Cerebellar nuclear complex (tissue), 1 donor: ENCODE measurements around the gene SPCS2.
"Not testable (repeated sequence)": the region's sequence is repeated elsewhere in the genome, so short reads cannot be mapped to it uniquely, and the experiment has no call there.

Experiments used
- DNase-seq, 2 experiments: peaks; one replicate each; lab custom pipeline; 2025; lab: John Stamatoyannopoulos, UW

SPCS2 gene

GRCh38 chr11:74950374-74950969 lies 1.4 kb downstream of the SPCS2 start:
- DNase-seq, result no peak

GRCh38 chr11:74951226-74951625 lies 2.2 kb downstream of the SPCS2 start:
- no peak for DNase-seq

DNA sequence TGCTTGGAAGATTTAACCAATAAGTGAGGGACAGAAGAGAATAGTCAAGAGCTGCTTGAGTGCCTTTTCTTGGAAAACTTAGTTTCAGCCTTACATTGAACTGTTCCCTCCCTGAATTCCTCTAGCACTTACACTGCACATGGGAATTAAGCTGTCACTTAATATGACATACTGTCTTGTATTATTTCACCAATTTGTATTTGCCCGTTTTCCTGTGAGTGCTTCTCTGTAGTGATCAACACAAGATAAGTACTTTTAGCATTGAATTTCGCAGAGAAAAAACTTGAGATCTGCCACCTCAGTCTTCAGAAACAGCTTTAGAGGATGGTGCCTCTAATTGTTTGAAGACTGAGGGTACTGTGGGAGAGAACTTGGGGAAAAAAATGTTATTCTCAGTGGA lies 3.7 kb downstream of the SPCS2 start:
- DNase-seq, result no peak

DNA sequence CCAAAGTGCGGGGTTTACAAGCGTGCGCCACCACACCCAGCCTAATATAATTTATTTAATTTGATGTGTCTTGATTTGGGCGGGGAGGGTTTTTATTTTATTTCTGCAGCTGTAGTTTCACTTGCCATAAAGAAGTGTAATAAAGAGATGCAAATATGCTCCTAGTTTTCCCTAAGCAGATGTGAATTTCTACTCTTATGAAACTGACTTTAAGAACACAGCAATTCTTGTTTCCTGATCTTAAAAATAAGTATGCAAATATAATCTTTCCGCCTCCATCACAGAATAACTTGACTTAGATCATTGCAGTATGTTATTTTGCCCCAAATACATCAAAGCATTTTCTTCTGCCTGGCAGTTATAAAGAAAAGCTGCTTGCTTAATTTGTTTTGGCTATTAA lies 4.4 kb downstream of the SPCS2 start:
- DNase-seq, result no peak

DNA sequence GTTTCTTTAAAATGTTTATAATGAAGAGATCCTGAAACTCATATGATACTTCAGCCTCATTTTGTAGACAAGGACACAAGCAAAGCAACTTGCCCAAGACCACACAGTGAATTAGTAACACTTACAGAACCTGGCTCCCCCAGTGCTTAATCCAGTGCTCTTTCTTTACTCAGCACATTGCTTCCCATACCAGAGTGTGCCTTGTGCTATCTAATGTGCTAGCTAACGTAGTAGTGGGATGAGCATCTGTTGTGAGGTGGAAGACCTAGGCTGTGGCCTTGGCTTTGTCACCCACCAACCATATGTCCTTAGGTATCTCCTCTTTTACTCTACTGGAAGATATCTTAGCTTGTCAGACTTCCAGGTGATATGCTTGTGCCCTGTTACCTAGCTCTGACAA lies 5.1 kb downstream of the SPCS2 start:
- no peak for DNase-seq

DNA sequence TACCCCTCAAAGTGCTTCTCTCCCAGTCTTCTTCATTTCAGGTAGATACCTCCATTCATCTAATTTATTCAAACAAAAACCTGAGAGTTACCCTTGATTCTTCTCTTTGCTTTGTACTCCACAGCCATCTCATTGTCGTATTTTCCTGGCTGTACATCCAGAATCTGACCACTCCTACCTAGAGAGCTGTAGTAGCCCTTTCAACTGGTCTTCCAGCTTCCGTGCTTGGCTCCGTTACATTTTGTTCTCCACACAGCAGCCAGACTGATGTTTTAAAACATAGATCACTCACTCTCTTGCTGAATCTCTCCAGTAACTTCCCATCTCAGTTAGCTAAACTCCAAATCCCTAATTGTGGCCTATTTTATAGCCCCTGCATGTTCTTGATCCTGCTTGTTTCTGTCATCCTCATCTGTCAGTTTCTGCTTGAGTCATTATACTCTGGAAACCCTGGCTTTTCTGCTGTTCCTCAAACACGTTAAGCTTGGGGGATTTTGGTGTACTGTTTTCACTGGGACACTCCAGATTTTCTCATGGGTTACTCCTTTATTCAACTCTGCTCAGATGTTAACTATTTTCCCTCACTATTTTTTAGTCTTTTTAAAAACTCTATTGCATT lies 7.4 kb downstream of the SPCS2 start:
- no peak for DNase-seq

DNA sequence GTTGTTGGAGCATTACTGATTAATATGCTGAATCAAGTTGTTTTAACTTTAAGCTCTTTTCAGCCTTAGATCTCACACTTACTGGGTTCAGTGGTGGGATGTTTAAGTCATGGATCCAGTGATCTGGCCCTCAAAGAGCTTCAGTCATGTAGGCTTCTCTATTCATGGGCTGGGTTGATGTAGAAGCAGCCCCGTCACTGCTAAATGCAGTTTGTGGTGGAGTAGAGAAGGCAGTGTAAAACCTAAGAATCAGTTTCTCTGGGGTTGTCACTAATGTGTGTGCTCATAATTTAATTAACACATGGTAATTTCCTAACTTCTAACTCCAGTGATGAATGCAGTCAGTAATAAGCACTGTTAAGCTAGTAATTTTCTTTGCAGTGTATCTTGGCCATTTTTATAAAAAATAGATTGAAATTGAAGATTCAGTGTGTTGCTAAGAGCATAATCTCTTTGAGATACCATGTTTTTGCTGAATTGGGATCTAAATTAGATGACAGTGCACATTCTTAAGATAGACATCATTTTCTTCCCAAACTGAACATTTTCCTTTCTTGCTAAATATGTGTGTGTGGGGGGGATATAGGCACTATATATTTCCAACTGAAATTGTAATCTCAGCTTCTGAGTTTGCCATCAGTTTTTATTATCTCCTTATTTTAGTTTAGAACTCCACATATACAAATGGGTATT lies 9.0 kb downstream of the SPCS2 start:
- no peak for DNase-seq

DNA sequence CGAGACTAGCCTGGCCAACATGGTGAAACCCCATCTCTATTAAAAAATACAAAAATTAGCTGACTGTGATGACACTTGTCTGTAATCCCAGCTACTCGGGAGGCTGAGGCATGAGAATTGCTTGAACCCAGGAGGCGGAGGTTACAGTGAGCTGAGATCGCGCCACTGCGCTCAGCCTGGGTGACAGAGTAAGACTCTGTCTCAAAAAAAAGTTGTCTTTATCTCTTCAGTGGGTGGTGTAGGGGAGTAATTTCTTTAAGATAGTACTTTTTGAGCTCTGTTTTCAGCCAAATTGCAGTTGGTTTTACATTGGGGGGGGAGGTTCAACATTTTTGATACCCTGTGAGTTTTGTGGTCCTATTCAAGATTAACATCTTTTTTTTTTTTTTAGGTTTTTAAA lies 11.1 kb downstream of the SPCS2 start:
- not testable (repeated sequence) for DNase-seq

- no peak for DNase-seq
Observed at GRCh38 chr11:74966651-74967050, 17.6 kb downstream of the SPCS2 start.

- no peak for DNase-seq
Observed at GRCh38 chr11:74970852-74971395, 21.9 kb downstream of the SPCS2 start.

DNA sequence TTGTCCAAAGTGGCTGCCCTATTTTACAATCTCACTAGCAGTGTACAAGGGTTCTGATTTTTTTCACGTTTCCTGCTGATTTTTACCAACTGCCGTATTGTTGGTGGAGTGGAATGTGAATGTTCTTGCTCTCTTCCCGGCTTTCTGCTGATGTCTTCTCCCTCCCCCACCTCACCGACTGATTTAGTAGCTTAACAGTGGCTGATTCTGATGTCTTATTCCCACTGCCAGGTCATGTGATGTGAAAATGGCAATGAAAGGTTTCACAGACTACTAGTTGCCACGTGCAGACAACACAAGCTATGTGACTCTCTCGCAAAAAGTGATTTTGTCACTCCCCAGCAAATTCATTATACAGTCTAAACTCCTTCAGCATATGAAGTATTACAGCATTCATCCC lies 22.4 kb downstream of the SPCS2 start:
- DNase-seq, result no peak

GRCh38 chr11:74978041-74978440 lies 29.0 kb downstream of the SPCS2 start:
- no peak for DNase-seq

GRCh38 chr11:74980634-74981033 lies 31.6 kb downstream of the SPCS2 start:
- no peak for DNase-seq

GRCh38 chr11:74981888-74982287 lies 32.8 kb downstream of the SPCS2 start:
- DNase-seq, result no peak

DNA sequence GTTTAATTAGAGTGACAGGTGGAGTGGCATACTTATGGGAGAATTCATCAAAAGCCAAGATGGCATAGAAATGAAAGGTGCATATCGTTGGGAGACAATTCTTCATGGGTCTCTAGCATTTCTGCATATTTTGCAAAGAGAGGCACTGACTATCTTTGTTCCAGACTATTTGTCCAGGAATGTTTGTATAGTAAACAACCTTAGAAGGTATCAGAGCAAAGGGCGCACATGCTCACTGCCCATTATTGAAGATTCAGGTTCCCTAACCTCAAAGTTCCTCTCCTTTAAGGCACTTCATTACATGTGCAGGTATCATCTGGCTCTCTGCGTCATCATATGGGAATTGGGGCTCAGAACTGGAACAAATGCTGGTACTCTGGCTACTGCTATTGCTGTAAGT lies 35.0 kb downstream of the SPCS2 start:
- DNase-seq, result no peak

- no peak for DNase-seq
Observed at GRCh38 chr11:74984730-74985129, 35.7 kb downstream of the SPCS2 start.

- DNase-seq, result peak; percentile 6 to 56
Observed at GRCh38 chr11:74988541-74989259, 39.6 kb downstream of the SPCS2 start, which contains the start of gene NEU3. TSS of gene NEU3 (plus strand) at chr11:74988933. CDS start at chr11:74989061, 128 bp downstream.

GRCh38 chr11:74989260-74989638 lies 40.2 kb downstream of the SPCS2 start:
- DNase-seq, result no peak

DNA sequence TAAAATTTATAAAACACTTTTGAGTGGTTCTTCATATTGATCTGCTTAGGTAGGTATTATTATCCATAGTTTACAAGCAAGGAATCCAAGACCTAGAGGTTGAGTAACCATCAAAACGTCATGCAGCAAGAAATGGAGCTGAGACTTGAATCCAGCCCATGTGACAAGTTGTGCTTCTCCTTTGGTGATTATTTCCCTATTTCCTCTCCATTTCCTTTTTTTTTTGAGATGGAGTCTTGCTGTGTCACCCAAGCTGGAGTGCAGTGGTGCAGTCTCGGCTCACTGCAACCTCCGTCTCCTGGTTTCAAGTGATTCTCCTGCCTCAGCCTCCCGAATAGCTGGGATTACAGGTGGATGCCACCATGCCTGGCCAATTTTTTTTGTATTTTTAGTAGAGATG lies 41.1 kb downstream of the SPCS2 start:
- not testable (repeated sequence) for DNase-seq

DNA sequence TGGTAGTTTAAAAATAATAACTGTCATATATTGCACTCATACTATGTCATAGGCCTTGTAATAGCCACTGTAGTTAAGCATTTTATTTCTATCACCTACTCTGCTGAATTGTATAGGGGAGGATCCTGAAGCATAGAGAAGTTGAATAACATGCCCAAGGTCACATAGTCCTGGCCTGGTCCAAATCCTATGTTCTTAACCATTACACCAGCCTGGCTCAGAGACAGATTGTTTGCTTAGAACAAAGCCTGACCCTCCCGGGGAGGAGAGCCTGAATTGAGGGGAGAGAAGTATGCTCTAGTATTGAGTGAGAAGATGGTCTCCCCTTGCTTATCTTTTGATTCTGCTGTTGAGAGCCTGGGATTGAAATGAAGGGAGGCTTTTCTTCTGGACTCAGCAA lies 41.9 kb downstream of the SPCS2 start:
- DNase-seq, result no peak

- DNase-seq, result no peak
Observed at GRCh38 chr11:74992852-74993251, 43.8 kb downstream of the SPCS2 start.

DNA sequence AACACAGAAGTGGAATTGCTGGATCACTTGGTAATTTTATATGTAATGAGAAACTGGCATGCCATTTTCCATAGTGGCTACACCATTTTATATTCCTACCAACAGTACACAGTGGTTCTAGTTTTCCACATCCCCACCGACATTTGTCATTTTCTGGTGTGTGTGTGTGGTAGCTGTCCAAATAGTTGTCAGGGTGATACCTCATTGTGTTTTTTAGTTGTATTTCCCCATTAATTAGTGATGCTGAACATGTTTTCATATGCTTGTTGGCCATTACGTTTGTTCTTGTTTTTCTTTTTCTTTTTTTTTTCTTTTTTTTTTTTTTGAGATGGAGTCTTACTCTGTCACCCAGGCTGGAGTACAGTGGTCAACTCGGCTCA lies 51.9 kb downstream of the SPCS2 start:
- no peak for DNase-seq

- no peak for DNase-seq
Observed at GRCh38 chr11:75001686-75002085, 52.6 kb downstream of the SPCS2 start.
